A204.1 (cell line): ENCODE measurements around the gene CHD2.

Experiments
- FAIRE-seq: peaks from 2 replicates; lab custom pipeline; 2012; peaks lifted over from hg19 to GRCh38; lab: Jason Lieb, UNC

Gene CHD2

DNA sequence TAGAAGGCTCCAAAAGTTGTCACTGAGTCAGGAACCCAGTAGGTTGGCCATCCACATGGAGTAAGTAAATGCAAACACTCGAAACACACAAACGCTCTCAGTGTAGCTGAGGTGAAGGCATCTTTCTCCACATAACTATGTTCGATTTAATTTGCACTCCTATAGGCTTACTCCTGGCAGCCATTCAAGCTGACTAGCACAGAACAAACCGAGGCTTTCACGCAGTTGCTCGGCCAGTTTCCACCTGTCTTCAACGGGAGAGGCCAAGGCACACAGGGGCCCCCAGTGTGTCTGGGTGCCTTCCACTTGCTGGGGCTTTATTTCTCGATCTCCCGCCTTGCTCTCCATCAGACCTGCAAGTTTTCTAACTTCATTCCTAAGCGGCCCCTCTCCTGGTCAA lies 170.0 kb downstream of the CHD2 start:
- no peak for FAIRE-seq

- no peak for FAIRE-seq
Observed at GRCh38 chr15:93070551-93071296, 170.6 kb downstream of the CHD2 start.

GRCh38 chr15:93071469-93071936 lies 171.4 kb downstream of the CHD2 start:
- FAIRE-seq = no peak

- FAIRE-seq = no peak
Observed at GRCh38 chr15:93072011-93072410, 171.9 kb downstream of the CHD2 start.

DNA sequence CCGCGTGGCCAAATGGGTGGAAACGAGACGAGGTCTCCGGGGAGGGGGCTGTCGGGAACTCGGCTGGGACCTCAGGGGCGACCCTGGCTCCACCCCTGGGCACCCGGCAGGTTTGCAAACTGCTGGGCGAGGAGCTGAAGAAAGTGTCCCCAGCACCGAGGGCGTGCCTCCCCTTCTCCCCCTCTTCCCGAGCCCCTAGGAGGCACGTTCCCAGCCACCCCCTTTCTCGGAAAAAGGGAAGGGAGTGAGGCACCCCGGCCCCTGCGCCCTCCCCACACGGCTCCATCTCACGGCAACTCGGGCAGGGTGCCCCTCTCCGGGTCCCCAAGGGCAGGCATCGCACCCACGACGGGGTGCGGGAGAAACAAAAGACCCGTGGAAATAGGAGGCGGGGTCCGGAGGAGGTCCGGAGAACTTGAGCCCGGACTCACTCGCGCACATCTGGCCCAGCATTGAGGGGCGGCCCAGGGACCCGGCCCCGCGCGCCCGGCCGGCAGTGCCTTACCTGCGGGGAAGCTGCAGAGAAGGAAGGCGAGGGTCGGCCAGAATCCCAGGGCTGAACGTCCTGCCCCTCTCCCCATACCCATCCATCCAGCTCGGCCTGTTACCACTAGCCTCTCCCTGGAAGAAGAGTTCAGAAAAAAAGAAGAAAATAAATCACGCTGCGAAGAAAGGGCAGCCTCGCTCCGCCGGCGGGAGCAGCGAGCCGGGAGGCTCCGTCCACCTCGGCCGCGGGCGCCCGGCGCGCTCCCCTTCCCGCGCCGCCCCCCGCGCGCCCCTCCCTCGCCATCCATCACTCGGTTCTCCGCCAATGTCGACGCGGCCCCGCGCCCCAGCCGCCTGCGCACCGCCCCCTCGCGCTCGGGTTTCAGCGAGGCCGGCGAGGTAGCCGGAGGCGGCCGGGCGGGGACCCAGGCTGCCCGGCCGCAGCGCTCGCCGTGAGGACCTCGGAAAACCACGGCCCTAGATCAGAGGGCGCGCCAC lies 172.6 kb downstream of the CHD2 start:
- FAIRE-seq = no peak

- FAIRE-seq = no peak
Observed at GRCh38 chr15:93073465-93073952, 173.4 kb downstream of the CHD2 start.

GRCh38 chr15:93074599-93074998 lies 174.5 kb downstream of the CHD2 start:
- FAIRE-seq = no peak

DNA sequence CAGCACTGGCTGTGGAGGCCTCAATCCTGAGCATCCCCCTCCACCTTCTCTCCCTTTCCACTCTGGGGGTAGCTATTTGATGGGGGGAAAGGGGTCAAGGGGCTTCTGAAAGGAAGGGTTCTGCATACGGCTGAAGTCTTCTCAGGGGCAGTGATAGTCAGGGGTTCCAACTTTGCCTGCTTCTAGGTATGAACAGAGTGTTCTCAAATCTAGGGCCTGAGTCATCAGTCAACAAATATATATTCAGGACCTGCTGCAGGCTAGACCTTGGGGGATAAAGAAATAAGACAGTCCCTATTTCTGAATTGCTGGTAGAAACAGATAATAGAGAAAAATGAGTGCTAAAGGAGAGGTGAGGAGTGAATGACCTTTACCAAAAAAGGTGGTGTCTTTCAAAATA lies 176.1 kb downstream of the CHD2 start:
- no peak for FAIRE-seq

GRCh38 chr15:93076875-93077274 lies 176.8 kb downstream of the CHD2 start:
- FAIRE-seq = no peak
